Subcutaneous abdominal adipose tissue (tissue), 5 donors: ENCODE results near the gene DBF4B.
"Not testable (repeated sequence)": the region's sequence is repeated elsewhere in the genome, so short reads cannot be mapped to it uniquely, and the experiment has no call there.

Experiments
- H3K27ac ChIP-seq: one replicate; pipeline ENCODE4 v1.7.0; 2013; ENCODE audit warnings: low read depth, mild to moderate bottlenecking, inconsistent platforms, low read length, moderate library complexity
- H3K27me3 ChIP-seq, 5 donors: one replicate each; pipeline ENCODE4 v1.7.0; 2013; ENCODE audit warnings: low read length in 5 of 5, inconsistent platforms in 1 of 5; ENCODE audit not compliant: control insufficient read depth in 5 of 5, insufficient read depth in 4 of 5
- H3K36me3 ChIP-seq, 5 donors: one replicate each; pipeline ENCODE4 v1.7.0; 2013; ENCODE audit warnings: low read length in 5 of 5; ENCODE audit not compliant: control insufficient read depth in 5 of 5, insufficient read depth in 5 of 5
- H3K4me1 ChIP-seq, 5 donors: one replicate each; pipeline ENCODE4 v1.7.0; 2013; ENCODE audit warnings: low read length in 5 of 5, mild to moderate bottlenecking in 3 of 5, moderate library complexity in 1 of 5; ENCODE audit not compliant: control insufficient read depth in 5 of 5, insufficient read depth in 5 of 5
- H3K4me3 ChIP-seq, 5 donors: one replicate each; pipeline ENCODE4 v1.7.0; 2013; ENCODE audit warnings: low read length in 5 of 5, low read depth in 1 of 5
- H3K9ac ChIP-seq, 5 donors: one replicate each; pipeline ENCODE4 v1.7.0; 2013; ENCODE audit warnings: low read length in 5 of 5, mild to moderate bottlenecking in 4 of 5, moderate library complexity in 3 of 5
- H3K9me3 ChIP-seq, 5 donors: one replicate each; pipeline ENCODE4 v1.7.0; 2013; ENCODE audit warnings: low read length in 5 of 5; ENCODE audit not compliant: control insufficient read depth in 5 of 5
- donor health status: healthy.
- donor health status: healthy.
- donor health status: healthy.
- donor health status: healthy.
- donor health status: healthy.

DBF4B gene

GRCh38 chr17:44749980-44750318 is 41.5 kb downstream of the DBF4B start:
- Histone ChIP-seq H3K9me3 (no peaks in the 10 kb centered on the region), H3K4me1 (no peaks in the 10 kb centered on the region), H3K36me3 (peaks cover 0 to 53% (median 11%) of the 10 kb centered on the region in 5 donors), H3K27me3 (peaks cover 0 to 4% (median 0%) of the 10 kb centered on the region in 5 donors), H3K9ac (no peak overlapping the region), H3K27ac (no peak overlapping the region), H3K4me3 (no peak overlapping the region)

DNA sequence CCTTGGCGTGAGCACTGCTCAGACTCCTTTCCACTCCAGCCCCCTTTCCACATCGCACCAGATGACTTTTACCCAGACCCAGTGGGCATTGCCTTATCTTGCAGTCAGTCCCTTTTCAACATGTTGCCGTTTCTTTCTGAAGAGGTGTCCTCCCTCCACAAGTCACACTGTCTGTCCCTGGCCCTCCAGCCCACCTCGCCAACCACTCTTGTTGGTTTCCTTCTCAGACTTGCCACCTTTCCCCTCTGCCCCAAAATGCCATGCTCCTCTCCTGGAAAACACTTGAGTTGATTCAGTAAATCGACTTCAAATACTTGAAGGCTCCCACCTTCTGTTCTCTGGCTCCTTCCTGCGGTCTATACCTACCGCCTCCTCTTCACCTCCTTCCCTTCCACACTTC is 42.9 kb downstream of the DBF4B start:
- H3K27me3 ChIP-seq, result peaks cover 0 to 4% (median 0%) of the 10 kb centered on the region in 5 donors
- H3K9me3 ChIP-seq, result no peaks in the 10 kb centered on the region
- H3K4me1 ChIP-seq, result no peaks in the 10 kb centered on the region
- no peak overlapping the region for H3K4me3 ChIP-seq
- H3K27ac ChIP-seq, result no peak overlapping the region
- peaks cover 0 to 53% (median 11%) of the 10 kb centered on the region in 5 donors for H3K36me3 ChIP-seq
- no peak overlapping the region for H3K9ac ChIP-seq

DNA sequence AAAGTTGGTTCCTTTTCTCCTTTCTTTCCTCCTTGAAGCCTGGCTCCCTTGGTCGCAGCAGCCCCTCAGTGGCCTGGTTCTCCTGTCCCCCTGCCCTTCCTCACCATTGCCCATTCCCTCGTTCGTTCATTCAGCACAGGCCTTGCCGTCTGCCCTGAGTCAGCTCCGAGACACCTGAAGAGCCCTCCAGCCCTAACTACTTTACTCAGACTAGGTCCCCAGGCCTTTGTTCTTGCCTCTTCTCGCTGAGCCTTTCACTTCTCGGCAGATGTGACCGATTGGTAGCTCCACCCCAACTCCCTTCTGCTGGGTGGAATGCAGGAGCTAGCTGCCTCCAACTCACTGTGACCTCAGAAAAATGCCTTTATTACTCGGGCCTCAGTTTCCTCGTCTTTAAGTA is 43.3 kb downstream of the DBF4B start:
- no peak overlapping the region for H3K4me3 ChIP-seq
- no peak overlapping the region for H3K27ac ChIP-seq
- no peaks in the 10 kb centered on the region for H3K9me3 ChIP-seq
- H3K9ac ChIP-seq, result no peak overlapping the region
- peaks cover 0 to 52% (median 11%) of the 10 kb centered on the region in 5 donors for H3K36me3 ChIP-seq
- no peaks in the 10 kb centered on the region for H3K4me1 ChIP-seq
- H3K27me3 ChIP-seq, result peaks cover 0 to 4% (median 0%) of the 10 kb centered on the region in 5 donors

DNA sequence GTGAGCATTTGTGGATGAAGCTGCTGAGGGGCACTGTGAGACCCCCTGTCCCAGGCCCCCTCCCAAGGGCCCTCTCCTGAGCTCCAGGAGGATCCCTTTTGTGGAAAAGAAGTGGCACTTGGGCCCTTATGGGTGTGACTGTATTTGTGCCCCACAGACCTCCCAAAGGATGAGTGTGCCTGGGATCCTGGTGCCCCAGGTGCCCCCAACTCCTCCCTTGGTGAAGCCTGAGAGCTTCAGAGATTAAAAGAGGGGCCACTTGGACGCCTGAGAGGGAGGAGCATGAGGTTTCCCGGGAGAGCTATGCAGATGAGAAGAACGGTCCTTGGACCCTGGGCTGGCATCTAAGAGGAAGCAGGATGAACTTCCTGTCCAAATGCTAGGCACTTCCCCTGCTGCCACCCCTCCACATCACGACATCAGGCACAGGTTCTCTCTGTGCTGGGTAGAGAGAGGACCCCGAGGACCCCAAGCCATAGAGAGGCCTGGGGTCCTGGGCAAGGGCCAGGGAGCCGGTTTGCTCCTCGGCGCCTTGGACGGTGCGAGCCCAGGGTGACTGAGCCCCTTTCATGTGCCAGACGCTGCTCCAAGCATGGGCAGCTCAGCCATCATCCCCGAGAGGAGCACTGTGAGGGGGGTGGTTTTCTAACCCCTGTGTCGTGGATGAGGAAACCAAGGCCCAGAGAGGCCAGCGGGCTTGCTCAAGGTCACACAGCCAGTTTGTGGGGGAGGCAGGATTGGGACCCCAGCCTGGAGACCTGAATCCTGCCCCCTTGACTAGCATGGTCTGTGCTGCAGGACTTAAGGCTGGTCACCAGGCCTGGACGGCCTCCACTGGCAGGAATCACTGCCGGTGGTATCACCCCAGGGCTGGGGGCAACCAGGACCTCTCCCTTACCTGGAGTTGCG is 44.7 kb downstream of the DBF4B start:
- Histone ChIP-seq H3K9ac (no peak overlapping the region), H3K27me3 (peaks cover 0 to 14% (median 12%) of the 10 kb centered on the region in 5 donors), H3K4me1 (peaks cover 0 to 1% (median under 1%) of the 10 kb centered on the region in 5 donors), H3K36me3 (peaks cover 0 to 38% (median 6%) of the 10 kb centered on the region in 5 donors), H3K9me3 (no peaks in the 10 kb centered on the region), H3K27ac (no peak overlapping the region), H3K4me3 (no peak overlapping the region)

GRCh38 chr17:44754276-44754675 is 45.8 kb downstream of the DBF4B start:
- Histone ChIP-seq H3K27me3 (peaks cover under 1 to 19% (median 14%) of the 10 kb centered on the region in 5 donors), H3K4me3 (no peak overlapping the region), H3K36me3 (peaks cover 0 to 27% (median 0%) of the 10 kb centered on the region in 5 donors), H3K4me1 (peaks cover 0 to 7% (median 6%) of the 10 kb centered on the region in 5 donors), H3K9me3 (no peaks in the 10 kb centered on the region), H3K9ac (no peak overlapping the region), H3K27ac (no peak overlapping the region)

- peaks cover 0 to 19% (median 0%) of the 10 kb centered on the region in 5 donors for H3K36me3 ChIP-seq
Observed at GRCh38 chr17:44755180-44755579, 46.7 kb downstream of the DBF4B start.

GRCh38 chr17:44757045-44757917 is 48.8 kb downstream of the DBF4B start:
- no peak overlapping the region for H3K9ac ChIP-seq
- peaks cover 11 to 39% (median 33%) of the 10 kb centered on the region in 5 donors for H3K27me3 ChIP-seq

More at GRCh38 chr17:44755180-44755579, 46.7 kb downstream of the DBF4B start:
- not testable (repeated sequence) for H3K27ac ChIP-seq, H3K9me3 ChIP-seq, H3K9ac ChIP-seq, H3K4me3 ChIP-seq
- H3K4me1 ChIP-seq, result peaks cover 0 to 12% (median 11%) of the 10 kb centered on the region in 5 donors
- peaks cover 10 to 28% (median 23%) of the 10 kb centered on the region in 5 donors for H3K27me3 ChIP-seq

DNA sequence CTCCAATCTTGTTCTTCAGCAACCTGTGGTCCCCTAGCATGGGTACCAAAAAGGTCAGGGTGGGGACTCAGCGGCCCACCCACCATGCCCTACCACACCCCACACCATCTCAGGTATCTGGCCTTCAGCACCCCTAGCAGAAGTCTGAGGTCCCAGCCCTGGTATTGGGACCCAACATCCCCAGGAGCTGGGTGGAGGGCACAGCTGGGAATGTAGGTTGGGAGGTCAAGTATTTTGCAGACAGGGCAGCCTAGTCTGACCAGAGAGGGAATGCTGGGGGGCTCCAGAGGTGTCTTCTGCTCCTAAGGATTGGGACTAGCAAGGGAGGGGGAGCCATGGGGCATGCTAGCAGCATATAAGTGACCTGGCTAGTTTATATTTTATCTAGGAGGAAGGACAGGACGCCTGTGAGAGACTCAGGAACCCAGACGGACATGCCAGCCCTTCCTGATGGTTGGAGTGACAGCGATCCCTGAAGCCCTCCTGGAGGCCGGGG is 49.5 kb downstream of the DBF4B start:
- Histone ChIP-seq H3K27ac (no peak overlapping the region), H3K9me3 (no peaks in the 10 kb centered on the region), H3K4me1 (peaks cover 0 to 12% (median 11%) of the 10 kb centered on the region in 5 donors), H3K36me3 (no peaks in the 10 kb centered on the region), H3K4me3 (no peak overlapping the region), H3K9ac (no peak overlapping the region), H3K27me3 (peaks cover 11 to 39% (median 33%) of the 10 kb centered on the region in 5 donors)

More at GRCh38 chr17:44757045-44757917, 48.8 kb downstream of the DBF4B start:
- no peaks in the 10 kb centered on the region for H3K9me3 ChIP-seq
- no peak overlapping the region for H3K27ac ChIP-seq
- no peaks in the 10 kb centered on the region for H3K36me3 ChIP-seq
- peaks cover 0 to 12% (median 11%) of the 10 kb centered on the region in 5 donors for H3K4me1 ChIP-seq
- H3K4me3 ChIP-seq, result no peak overlapping the region

DNA sequence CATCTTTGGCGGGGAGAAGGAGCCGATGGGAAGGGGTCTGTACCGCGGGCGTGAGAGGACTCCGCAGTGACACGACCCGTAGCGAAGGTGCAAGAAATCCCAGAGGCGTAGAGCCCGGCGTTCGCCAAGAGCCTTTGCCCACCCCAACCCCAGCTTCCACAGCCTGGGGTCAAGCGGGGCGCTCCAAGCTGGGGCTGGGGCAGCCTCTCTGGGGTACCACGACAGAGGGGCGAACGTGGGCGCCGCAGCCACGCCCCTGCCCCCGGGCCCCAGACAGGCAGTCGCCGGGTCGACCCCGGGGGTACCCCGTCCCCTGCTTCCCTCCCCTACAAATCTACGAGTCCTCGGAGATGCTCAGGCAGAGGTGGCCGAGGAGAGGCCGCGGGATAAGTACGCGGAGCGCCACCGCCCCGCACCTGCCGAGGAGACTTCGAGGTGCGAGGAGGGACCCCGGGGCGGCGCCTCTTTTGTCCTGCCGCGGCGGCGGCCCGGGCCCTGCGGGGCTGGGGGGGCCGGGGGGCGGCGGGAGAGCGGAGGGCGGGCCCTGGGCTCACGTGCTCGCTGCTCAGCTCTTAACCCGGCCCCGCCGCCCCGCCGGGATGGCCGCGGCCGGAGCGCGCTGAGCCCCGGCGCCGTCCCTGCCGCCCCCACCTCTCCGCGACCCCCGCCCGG is 50.1 kb downstream of the DBF4B start, which contains the start of gene ADAM11:
ADAM11 (plus strand) TSS at position 575 of the 672 bp plus-strand sequence. CDS start 212 bp downstream, outside the sequence.
- Histone ChIP-seq H3K4me3 (peak within 1 kb of the TSS in 3 of 5 donors; percentile 11 to 52 (median 51)), H3K9me3 (no peaks in the 10 kb centered on the region), H3K9ac (no peak within 1 kb of the TSS), H3K4me1 (peaks cover 0 to 12% (median 11%) of the 10 kb centered on the region in 5 donors), H3K27me3 (peaks cover 11 to 39% (median 33%) of the 10 kb centered on the region in 5 donors), H3K36me3 (no peaks in the 10 kb centered on the region), H3K27ac (no peak within 1 kb of the TSS)
